ENCODE results near the gene RAB31. TPM values are rescaled to one million over a fixed set of nuclear protein-coding genes. Genes with fewer than 3 reads are reported as not detected.

Gene RAB31
- total RNA-seq, 1 experiment from 2014 or later, result 2.3 TPM

- DNase-seq, result no peak
- intact Hi-C loops (cut with micrococcal nuclease; ENCODE audit: unreplicated experiment), result no loop called here
- H3K36me3 Mint-ChIP-seq (ENCODE audit: insufficient read depth, unreplicated experiment), result no peaks in the 10 kb centered on the region
- no peaks in the 10 kb centered on the region for H3K27me3 Mint-ChIP-seq (ENCODE audit: unreplicated experiment)
- peaks cover 8% of the 10 kb centered on the region for H3K4me1 Mint-ChIP-seq (ENCODE audit: low read depth, unreplicated experiment)
- no peaks in the 10 kb centered on the region for H3K9me3 Mint-ChIP-seq (ENCODE audit: low read depth, unreplicated experiment)
- no peak for TF ChIP-seq CTCF (IDR thresholded peaks at IDR 0.05; ENCODE audit: unreplicated experiment)
- no TSS peak for BruUV-seq (replicated peaks)
- H3K27ac Mint-ChIP-seq (ENCODE audit: unreplicated experiment), result no peak overlapping the region
- no peak overlapping the region for H3K4me3 Mint-ChIP-seq (ENCODE audit: low read depth, unreplicated experiment)
- CTCF ChIA-PET, result interaction anchor here (1.0 kb wide), 1 partner anchor 12 kb away, joined by 3 read pairs; no protein-coding TSS in a partner anchor
These were observed 103.9 kb downstream of the RAB31 start for GRCh38 chr18:9811978-9812377.

- intact Hi-C loops (cut with micrococcal nuclease; ENCODE audit: unreplicated experiment), result no loop called here
- H3K4me1 Mint-ChIP-seq (ENCODE audit: low read depth, unreplicated experiment), result peaks cover 8% of the 10 kb centered on the region
- no peaks in the 10 kb centered on the region for H3K36me3 Mint-ChIP-seq (ENCODE audit: insufficient read depth, unreplicated experiment)
- DNase-seq, result no peak
- H3K9me3 Mint-ChIP-seq (ENCODE audit: low read depth, unreplicated experiment), result peaks cover 3% of the 10 kb centered on the region
- TF ChIP-seq CTCF (IDR thresholded peaks at IDR 0.05; ENCODE audit: unreplicated experiment), result no peak
- H3K4me3 Mint-ChIP-seq (ENCODE audit: low read depth, unreplicated experiment), result no peak overlapping the region
- no peaks in the 10 kb centered on the region for H3K27me3 Mint-ChIP-seq (ENCODE audit: unreplicated experiment)
- H3K27ac Mint-ChIP-seq (ENCODE audit: unreplicated experiment), result no peak overlapping the region
- BruUV-seq (replicated peaks), result no TSS peak
- CTCF ChIA-PET, result no interaction called here
These were observed 106.3 kb downstream of the RAB31 start for GRCh38 chr18:9814431-9814830.

GRCh38 chr18:9817286-9817685 lies 109.2 kb downstream of the RAB31 start:
- no TSS peak for BruUV-seq (replicated peaks)
- no peak for TF ChIP-seq CTCF (IDR thresholded peaks at IDR 0.05; ENCODE audit: unreplicated experiment)
- no peak overlapping the region for H3K27ac Mint-ChIP-seq (ENCODE audit: unreplicated experiment)
- H3K9me3 Mint-ChIP-seq (ENCODE audit: low read depth, unreplicated experiment), result peaks cover 3% of the 10 kb centered on the region
- DNase-seq, result no peak
- no peaks in the 10 kb centered on the region for H3K36me3 Mint-ChIP-seq (ENCODE audit: insufficient read depth, unreplicated experiment)
- intact Hi-C loops (cut with micrococcal nuclease; ENCODE audit: unreplicated experiment), result no loop called here
- CTCF ChIA-PET, result no interaction called here
- peaks cover 8% of the 10 kb centered on the region for H3K4me1 Mint-ChIP-seq (ENCODE audit: low read depth, unreplicated experiment)
- H3K27me3 Mint-ChIP-seq (ENCODE audit: unreplicated experiment), result no peaks in the 10 kb centered on the region
- H3K4me3 Mint-ChIP-seq (ENCODE audit: low read depth, unreplicated experiment), result no peak overlapping the region

GRCh38 chr18:9817725-9818422 lies 109.8 kb downstream of the RAB31 start:
- no peak for DNase-seq
- intact Hi-C loops (cut with micrococcal nuclease; ENCODE audit: unreplicated experiment), result no loop called here
- CTCF ChIA-PET, result no interaction called here
- H3K9me3 Mint-ChIP-seq (ENCODE audit: low read depth, unreplicated experiment), result peaks cover 3% of the 10 kb centered on the region
- no TSS peak for BruUV-seq (replicated peaks)
- TF ChIP-seq CTCF (IDR thresholded peaks at IDR 0.05; ENCODE audit: unreplicated experiment), result no peak
- H3K4me1 Mint-ChIP-seq (ENCODE audit: low read depth, unreplicated experiment), result peaks cover 8% of the 10 kb centered on the region
- no peaks in the 10 kb centered on the region for H3K27me3 Mint-ChIP-seq (ENCODE audit: unreplicated experiment)
- no peak overlapping the region for H3K4me3 Mint-ChIP-seq (ENCODE audit: low read depth, unreplicated experiment)
- no peaks in the 10 kb centered on the region for H3K36me3 Mint-ChIP-seq (ENCODE audit: insufficient read depth, unreplicated experiment)
- H3K27ac Mint-ChIP-seq (ENCODE audit: unreplicated experiment), result no peak overlapping the region

Data from Calu3 (cell line).